Nephron progenitor cell (in vitro differentiated cells): Measurements from ENCODE around the gene ALG1.
"Not testable (repeated sequence)": the region's sequence is repeated elsewhere in the genome, so short reads cannot be mapped to it uniquely, and the experiment has no call there.

Experiments used
- DNase-seq: peaks from one replicate; pipeline ENCODE4 v3.0.0; 2021
- H3K27ac Mint-ChIP-seq: 2 replicates; pipeline ENCODE4 v1.8.0; 2021; ENCODE audit warnings: mild to moderate bottlenecking, moderate library complexity, mixed read lengths
- H3K27me3 Mint-ChIP-seq: 2 replicates; pipeline ENCODE4 v1.8.0; 2021; ENCODE audit warnings: mild to moderate bottlenecking, low read depth, mixed read lengths; ENCODE audit not compliant: poor library complexity
- H3K36me3 Mint-ChIP-seq: 2 replicates; pipeline ENCODE4 v1.8.0; 2021; ENCODE audit warnings: low read depth, mixed read lengths
- H3K4me1 Mint-ChIP-seq: 2 replicates; pipeline ENCODE4 v1.8.0; 2021; ENCODE audit warnings: mixed read lengths
- H3K4me3 Mint-ChIP-seq: 2 replicates; pipeline ENCODE4 v1.8.0; 2021; ENCODE audit warnings: mild to moderate bottlenecking, moderate library complexity, mixed read lengths
- H3K9me3 Mint-ChIP-seq: 2 replicates; pipeline ENCODE4 v1.8.0; 2021; ENCODE audit warnings: mild to moderate bottlenecking, moderate library complexity, mixed read lengths
- TF ChIP-seq, protein P1 (sequence below): fragments of 200-600 bp; sonication (generic); IDR thresholded peaks from 2 replicates; pipeline ENCODE4 v1.5.0; 2021; ENCODE audit warnings: antibody characterized with exemption

Gene ALG1

DNA sequence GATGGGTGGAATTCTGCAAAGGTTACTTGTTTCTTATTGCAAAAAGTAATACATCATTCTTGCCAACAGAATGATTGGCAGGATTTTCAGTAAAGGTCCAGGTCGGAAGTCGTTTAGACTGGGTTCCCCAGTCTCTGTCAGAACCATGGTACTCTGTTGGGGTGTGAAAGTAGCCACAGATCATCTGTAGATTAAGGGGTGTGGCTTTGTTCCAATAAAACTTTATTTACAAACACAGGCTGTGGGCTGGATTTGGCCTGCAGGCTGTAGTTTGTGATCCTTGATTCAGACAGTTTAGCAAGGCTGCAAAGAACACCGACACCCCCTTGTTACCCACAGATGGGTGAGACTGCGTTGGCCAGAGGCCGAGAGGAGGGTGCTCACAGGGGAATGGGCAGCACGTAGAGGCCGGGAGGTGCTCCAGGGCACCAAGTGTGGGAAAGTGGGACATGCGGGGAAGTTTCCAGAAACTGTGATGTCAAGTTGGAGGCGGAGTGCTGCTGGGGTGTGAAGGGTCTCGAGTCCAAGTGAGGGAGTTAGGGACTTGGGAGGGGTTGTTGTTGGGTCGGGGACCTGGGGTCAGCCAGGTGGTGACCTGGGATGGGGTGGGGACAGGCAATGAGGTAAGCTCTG is 12.6 kb downstream of the ALG1 start:
- Mint-ChIP-seq H3K4me1 (peaks cover 12% of the 10 kb centered on the region), H3K36me3 (peaks cover 31% of the 10 kb centered on the region)
- H3K4me3 Mint-ChIP-seq, DNase-seq, H3K27ac Mint-ChIP-seq, H3K9me3 Mint-ChIP-seq, H3K27me3 Mint-ChIP-seq: not testable (repeated sequence)

DNA sequence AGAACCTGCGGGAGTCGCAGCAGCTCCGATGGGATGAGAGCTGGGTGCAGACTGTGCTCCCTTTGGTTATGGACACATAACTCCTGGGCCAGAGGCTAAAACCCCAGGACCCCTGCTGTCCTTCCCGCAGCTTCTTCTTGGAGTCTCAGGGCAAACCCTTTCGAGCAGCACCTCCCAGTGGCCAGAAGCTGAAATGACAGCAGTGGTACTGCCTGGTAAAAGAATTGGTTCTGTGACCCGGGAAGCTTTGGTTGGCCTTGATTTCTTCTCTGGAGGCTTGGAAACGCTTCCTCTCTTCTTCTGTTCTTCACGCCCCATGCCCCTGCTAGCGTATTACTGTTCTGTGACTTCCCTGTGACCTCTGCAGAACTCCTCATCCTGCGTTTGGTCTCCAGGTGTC is 13.2 kb downstream of the ALG1 start:
- TF ChIP-seq, protein P1, sequence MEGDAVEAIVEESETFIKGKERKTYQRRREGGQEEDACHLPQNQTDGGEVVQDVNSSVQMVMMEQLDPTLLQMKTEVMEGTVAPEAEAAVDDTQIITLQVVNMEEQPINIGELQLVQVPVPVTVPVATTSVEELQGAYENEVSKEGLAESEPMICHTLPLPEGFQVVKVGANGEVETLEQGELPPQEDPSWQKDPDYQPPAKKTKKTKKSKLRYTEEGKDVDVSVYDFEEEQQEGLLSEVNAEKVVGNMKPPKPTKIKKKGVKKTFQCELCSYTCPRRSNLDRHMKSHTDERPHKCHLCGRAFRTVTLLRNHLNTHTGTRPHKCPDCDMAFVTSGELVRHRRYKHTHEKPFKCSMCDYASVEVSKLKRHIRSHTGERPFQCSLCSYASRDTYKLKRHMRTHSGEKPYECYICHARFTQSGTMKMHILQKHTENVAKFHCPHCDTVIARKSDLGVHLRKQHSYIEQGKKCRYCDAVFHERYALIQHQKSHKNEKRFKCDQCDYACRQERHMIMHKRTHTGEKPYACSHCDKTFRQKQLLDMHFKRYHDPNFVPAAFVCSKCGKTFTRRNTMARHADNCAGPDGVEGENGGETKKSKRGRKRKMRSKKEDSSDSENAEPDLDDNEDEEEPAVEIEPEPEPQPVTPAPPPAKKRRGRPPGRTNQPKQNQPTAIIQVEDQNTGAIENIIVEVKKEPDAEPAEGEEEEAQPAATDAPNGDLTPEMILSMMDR = peak; percentile 55
- not testable (repeated sequence) for H3K27me3 Mint-ChIP-seq, H3K4me3 Mint-ChIP-seq, H3K9me3 Mint-ChIP-seq, H3K27ac Mint-ChIP-seq
- peaks cover 27% of the 10 kb centered on the region for H3K36me3 Mint-ChIP-seq
- DNase-seq = peak; percentile 73
- peaks cover 12% of the 10 kb centered on the region for H3K4me1 Mint-ChIP-seq

DNA sequence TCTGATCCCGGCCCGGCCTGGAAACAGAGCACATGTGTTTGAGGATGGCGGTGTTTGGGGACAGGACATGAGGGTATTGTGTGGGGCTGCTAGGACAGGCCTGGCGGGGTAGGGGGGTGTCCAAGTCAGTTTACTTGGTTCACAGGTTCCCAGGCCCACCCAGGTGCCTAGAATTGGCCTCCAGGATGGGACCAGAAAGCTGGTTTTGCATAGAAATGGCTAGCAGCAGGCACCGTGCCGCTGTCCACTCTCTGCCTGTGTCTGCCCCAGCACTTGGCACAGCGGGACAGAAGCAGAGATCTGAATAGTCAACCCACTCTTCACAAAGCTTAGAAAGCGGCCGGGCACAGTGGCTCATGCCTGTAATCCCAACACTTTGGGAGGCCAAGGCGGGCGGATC is 14.1 kb downstream of the ALG1 start:
- not testable (repeated sequence) for H3K27ac Mint-ChIP-seq, DNase-seq, H3K4me3 Mint-ChIP-seq, H3K9me3 Mint-ChIP-seq, H3K27me3 Mint-ChIP-seq
- Mint-ChIP-seq H3K36me3 (peaks cover 23% of the 10 kb centered on the region), H3K4me1 (peaks cover 12% of the 10 kb centered on the region)

DNA sequence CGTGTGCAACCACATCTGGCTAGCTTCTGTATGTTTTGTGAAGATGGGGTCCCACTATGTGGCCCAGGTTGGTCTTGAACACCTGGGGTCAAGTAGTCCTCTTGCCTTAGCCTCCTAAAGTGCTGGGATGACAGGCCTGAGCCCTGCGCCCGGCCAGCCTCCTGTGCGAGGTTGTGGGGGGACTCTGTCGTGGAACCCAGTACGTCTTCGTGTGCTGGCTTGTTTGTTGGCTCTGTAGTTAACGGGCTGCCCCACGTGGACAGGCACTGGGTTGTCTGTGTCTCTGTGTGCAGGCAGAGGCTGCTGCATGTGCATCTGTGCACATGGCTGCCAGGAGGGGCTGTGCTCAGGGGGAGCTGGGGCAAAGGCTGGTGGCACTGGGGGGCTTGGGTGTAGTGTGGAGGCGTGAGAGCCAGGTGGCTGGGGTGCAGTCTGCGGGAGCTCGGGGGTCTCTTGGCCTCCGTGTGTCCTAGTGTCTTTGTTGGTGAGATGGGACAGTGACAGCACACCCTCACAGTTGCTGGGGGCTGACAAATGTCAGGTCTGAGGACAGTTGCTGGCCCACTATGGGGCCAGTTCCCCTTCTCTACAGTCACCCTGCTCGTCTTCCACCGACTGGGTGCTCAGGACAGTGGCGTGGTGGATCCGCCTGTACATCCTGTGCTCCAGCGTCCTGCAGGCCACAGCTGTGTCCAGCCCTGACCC is 16.6 kb downstream of the ALG1 start:
- H3K27ac Mint-ChIP-seq = not testable (repeated sequence)
- H3K36me3 Mint-ChIP-seq = peaks cover 23% of the 10 kb centered on the region

DNA sequence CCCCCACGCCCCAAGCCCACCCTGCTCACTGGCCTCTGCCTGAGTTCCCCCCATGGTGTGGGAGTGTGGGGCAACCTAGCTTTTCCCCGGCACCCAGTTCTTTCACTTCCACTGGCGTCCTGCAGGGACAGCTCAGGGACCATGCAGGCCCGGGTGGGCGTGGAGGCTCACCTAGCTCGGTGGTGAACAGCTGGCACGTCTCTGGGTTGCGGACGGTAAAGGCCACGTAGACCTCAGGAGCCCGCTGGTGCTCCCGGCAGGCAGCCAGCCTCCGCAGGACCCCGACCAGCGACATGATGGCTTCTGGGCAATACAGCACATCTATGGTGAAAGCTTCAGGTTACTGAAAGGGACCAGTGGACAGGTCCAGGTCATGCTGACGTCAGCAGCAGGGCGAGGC is 17.3 kb downstream of the ALG1 start:
- Mint-ChIP-seq H3K27ac (peak overlapping the region; percentile 51), H3K36me3 (peaks cover 20% of the 10 kb centered on the region)
- H3K27me3 Mint-ChIP-seq, H3K9me3 Mint-ChIP-seq, DNase-seq, H3K4me1 Mint-ChIP-seq, H3K4me3 Mint-ChIP-seq: not testable (repeated sequence)

More for the DNA sequence above, 16.6 kb downstream of the ALG1 start:
- not testable (repeated sequence) for H3K27me3 Mint-ChIP-seq, DNase-seq, H3K4me3 Mint-ChIP-seq, H3K9me3 Mint-ChIP-seq
- peaks cover 12% of the 10 kb centered on the region for H3K4me1 Mint-ChIP-seq

DNA sequence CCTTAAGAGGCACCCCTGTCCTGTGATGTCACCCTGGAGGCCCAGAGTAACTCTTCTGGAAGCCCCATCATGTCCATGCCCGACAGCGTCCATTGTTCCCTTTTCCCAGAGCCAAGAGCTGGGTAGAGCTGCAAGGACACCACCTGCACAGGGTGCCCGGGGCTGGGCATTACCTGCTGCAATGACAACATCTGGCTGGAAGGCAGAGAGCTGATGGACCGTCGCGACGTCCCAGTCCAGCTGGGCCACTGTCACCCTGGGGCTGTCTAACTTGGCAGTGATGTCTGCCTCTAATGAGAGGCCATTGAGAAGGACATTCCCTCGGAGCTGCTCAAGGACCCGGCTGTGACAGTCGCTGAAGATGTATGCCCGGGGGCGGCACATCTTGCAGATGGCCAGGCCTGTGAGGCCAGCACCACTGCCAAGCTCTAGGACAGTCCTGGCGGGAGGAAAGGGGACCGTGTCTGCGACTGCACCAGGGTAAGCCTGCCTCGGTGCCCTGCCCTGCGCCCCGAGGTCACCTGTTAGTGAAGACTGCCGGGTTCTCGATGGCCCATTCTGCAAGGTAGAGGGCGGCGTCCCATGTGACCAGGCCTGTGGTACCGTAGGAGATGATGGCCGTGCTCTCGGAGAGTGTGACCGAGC is 18.4 kb downstream of the ALG1 start:
- not testable (repeated sequence) for H3K4me3 Mint-ChIP-seq, H3K4me1 Mint-ChIP-seq, H3K27me3 Mint-ChIP-seq, H3K27ac Mint-ChIP-seq, H3K9me3 Mint-ChIP-seq, DNase-seq
- peaks cover 11% of the 10 kb centered on the region for H3K36me3 Mint-ChIP-seq

DNA sequence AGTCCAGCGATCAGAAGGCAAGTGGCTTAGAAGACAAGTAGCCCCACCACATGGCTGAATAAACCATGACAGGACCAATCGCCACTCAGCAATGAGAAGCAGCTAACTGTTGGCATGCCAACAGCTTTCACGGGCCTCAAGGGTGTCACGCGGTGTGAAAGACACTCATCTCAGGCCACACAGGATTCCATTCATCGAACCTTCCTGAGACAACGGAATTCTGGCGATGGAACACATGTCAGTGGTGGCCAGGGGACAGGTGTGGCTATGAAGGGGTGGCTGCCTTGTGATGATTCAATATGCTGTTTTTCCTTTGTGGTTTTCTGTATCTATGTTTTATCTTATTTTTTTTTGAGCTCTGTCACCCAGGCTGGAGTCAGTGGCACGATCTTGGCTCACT is 18.9 kb downstream of the ALG1 start:
- not testable (repeated sequence) for DNase-seq, H3K27ac Mint-ChIP-seq, H3K36me3 Mint-ChIP-seq, H3K9me3 Mint-ChIP-seq, H3K4me1 Mint-ChIP-seq, H3K4me3 Mint-ChIP-seq, H3K27me3 Mint-ChIP-seq

DNA sequence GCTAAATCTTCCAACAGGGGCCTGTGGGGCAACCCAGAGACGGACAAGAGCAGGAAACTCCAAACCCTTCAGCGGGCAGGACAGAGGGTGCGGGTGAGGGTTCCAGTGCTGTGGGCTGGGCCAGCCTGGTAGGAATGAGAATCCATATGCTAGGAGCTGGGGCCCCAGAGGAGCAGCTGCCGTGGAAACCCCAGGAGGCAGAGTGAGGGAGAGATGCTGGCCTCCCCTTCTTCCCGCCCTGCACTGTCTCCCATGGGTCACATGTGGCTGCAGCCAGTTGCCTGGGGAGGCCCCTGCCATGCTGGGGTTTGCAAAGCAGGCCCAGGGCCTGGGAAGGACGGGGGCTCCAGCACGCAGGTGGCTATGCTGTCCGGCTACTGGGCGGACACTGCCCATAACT is 21.4 kb downstream of the ALG1 start:
- not testable (repeated sequence) for H3K9me3 Mint-ChIP-seq, H3K27me3 Mint-ChIP-seq, H3K4me3 Mint-ChIP-seq, DNase-seq, H3K36me3 Mint-ChIP-seq
- Mint-ChIP-seq H3K27ac (peak overlapping the region; percentile 32), H3K4me1 (peaks cover 11% of the 10 kb centered on the region)

DNA sequence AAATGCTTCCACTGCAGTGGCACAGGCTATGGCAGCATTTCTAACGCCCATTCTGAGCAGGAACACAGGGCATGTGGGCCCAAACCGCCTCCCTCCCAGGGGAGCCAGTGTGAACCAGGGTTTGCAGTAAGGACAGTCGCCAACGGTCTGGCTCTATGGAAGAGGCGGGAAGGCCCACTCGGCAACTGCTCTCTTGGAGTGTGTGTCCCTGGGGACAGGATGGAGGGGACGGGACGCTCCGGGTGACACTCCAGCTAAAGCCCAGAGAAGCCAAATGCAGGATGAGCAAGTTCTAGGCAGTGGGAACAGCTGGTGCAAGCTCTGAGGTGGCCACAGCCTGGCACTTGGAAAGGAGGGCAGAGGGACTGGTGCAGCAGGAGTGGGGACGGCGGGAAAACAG is 22.1 kb downstream of the ALG1 start:
- H3K4me1 Mint-ChIP-seq = peaks cover 13% of the 10 kb centered on the region
- H3K27me3 Mint-ChIP-seq, H3K9me3 Mint-ChIP-seq, H3K27ac Mint-ChIP-seq, H3K36me3 Mint-ChIP-seq, DNase-seq, H3K4me3 Mint-ChIP-seq: not testable (repeated sequence)

DNA sequence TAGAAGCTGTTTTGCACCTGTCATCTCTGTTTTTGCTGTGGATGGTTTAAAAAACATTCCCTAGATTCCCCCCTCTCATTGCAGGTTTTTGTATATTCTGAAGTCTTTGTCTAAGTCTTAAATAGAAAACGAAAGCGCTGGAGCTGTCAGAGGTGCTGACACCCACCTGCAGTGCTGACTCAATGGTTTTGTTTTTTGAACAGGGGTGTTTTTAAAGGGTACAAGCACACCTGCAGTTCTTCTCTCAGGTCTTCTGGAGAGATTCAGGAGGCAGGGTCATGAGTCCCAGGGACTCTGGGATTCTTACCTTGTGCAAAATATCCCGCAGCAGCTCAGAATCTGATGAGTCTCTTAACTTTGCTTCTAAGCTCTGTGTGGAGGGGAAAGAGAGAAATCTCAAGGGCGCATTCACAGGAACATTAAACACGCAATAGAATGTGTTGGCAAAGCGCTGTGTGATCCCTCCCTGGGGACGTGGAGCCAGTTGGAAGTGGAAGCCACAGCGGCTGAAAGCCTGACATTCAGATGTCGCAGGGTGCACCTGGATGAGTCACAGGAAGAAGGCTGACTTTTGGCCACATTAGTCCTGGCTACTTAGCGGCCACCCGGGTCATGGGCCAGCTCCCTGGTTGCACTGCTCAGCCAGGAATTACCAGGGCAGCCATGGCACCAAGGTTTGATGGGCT is 23.6 kb downstream of the ALG1 start:
- DNase-seq, H3K27ac Mint-ChIP-seq, H3K36me3 Mint-ChIP-seq, H3K9me3 Mint-ChIP-seq, H3K27me3 Mint-ChIP-seq, H3K4me3 Mint-ChIP-seq: not testable (repeated sequence)
- peaks cover 24% of the 10 kb centered on the region for H3K4me1 Mint-ChIP-seq

DNA sequence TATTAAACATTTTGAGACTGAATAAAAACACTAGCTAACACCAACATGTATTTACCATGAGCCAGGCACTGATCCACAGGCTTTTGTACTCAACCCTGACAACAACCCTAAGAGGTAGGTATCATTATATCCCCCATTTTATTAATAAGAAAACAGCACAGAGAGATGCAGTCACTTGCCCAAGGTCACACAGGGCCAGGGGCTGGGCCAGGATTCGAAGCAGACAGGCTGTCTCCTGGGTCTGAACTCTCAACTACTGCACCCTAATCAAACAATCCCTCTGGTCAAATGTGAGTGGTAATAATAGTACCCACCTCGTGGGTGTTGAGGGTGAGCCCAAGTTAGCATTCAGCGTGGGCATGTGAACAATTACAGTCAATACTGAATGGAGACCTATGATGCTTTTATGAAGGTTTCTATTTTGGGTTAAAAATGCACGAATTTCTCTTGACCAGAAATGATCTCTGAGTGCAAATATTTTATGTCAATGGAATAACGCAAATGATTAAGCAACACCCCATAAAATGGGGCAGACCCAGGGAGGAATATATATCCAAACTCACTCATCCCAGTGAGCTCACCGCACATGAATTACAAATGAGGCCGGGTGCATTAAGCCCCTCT is 24.9 kb downstream of the ALG1 start:
- peaks cover 24% of the 10 kb centered on the region for H3K4me1 Mint-ChIP-seq
- not testable (repeated sequence) for H3K27me3 Mint-ChIP-seq, H3K36me3 Mint-ChIP-seq, DNase-seq, H3K9me3 Mint-ChIP-seq
- peak overlapping the region; percentile 52 for H3K27ac Mint-ChIP-seq
- H3K4me3 Mint-ChIP-seq = peak overlapping the region; percentile 89

DNA sequence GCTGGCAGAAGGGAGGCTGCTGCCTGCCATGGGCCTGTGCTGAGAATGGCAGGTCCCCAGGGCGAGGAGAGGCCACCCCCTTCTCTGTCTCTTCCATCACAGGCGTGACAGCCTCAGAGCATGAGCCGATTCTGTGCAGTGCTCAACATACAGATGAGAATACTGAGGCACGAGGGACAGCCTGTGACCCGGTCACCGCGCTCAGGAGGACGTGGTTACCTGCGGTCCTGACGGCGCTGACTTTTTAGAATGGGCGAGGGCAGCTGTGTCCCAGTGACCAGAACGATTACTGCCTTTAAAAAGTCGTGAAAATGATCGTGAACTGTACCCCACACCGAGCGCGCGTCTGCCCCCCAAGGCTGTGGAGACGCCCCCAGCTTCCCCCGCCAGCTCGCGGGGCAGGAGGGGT is 25.4 kb downstream of the ALG1 start:
- not testable (repeated sequence) for H3K36me3 Mint-ChIP-seq, H3K27ac Mint-ChIP-seq, H3K9me3 Mint-ChIP-seq, H3K27me3 Mint-ChIP-seq
- peaks cover 24% of the 10 kb centered on the region for H3K4me1 Mint-ChIP-seq
- peak overlapping the region; percentile 89 for H3K4me3 Mint-ChIP-seq
- DNase-seq = peak; percentile 48
